K562 (cell line): ENCODE data around the gene IMP4. TPM values are rescaled to one million over a fixed set of nuclear protein-coding genes. Genes with fewer than 3 reads are reported as not detected.

Source experiments
- ATF1 ChIP-seq, 2 experiments: fragments of 450-650 bp in 1 of 2; IDR thresholded peaks; 2 replicates each; pipeline ENCODE4 v1.6.1; 2016; ENCODE audit warnings: missing compliant biosample characterization in 1 of 2, missing genetic modification characterization in 1 of 2
- FOXA3 ChIP-seq, 2 experiments: fragments of 450-650 bp in 1 of 2; sonication (generic) in 1 of 2; formaldehyde crosslinking; IDR thresholded peaks in 1 of 2; conservative IDR thresholded peaks in 1 of 2; 2 replicates each; pipeline versions ENCODE4 v1.4.0 to v1.8.0; 2020 to 2022; ENCODE audit warnings: mild to moderate bottlenecking in 2 of 2, missing genetic modification reagents in 1 of 2
- FOXM1 ChIP-seq, 2 experiments: fragments of 450-650 bp in 1 of 2; sonication (generic) in 1 of 2; formaldehyde crosslinking in 1 of 2; IDR thresholded peaks; 2 replicates each; pipeline versions ENCODE4 v1.6.1 to v1.9.0; 2017 to 2022; ENCODE audit warnings: low read depth in 2 of 2, mild to moderate bottlenecking in 2 of 2, missing genetic modification reagents in 1 of 2, moderate library complexity in 1 of 2
- RBFOX2 ChIP-seq: fragments of 200-400 bp; formaldehyde crosslinking; IDR thresholded peaks from 2 replicates; pipeline ENCODE4 v1.6.1; 2017; ENCODE audit warnings: low read depth, mild to moderate bottlenecking, low read length, moderate library complexity
- polyA plus RNA-seq, 8 experiments: library from polyadenylated mRNA; depleted of rRNA in 4 of 8; stranded (reverse) in 5 of 8; unstranded in 3 of 8; fragments of >200 nt; fragmentation: Nextera tagmentation in 2 of 8; fragmentation: Illumina TruSeq in 1 of 8; extraction: Ambion mirVana in 2 of 8; extraction: Trizol in 1 of 8; gene quantifications; 2 replicates each; pipeline versions ENCODE4 v1.2.1 to v1.2.3, GENCODE V29; 2011 to 2014; ENCODE audit warnings: inconsistent platforms in 1 of 8, missing spikeins in 1 of 8
- total RNA-seq, 7 experiments: library from RNA; depleted of rRNA in 6 of 7; stranded (reverse); fragments of >200 nt in 6 of 7; fragmentation: Illumina TruSeq in 2 of 7; extraction: Trizol in 2 of 7; gene quantifications; 2 replicates each; pipeline versions ENCODE4 v1.2.1 to v1.2.3, GENCODE V29; 2011 to 2021; ENCODE audit warnings: low replicate concordance in 1 of 7
- TF ChIP-seq, protein P1 (sequence below): fragments of 250-450 bp; sonication (Bioruptor Pico); IDR thresholded peaks from 2 replicates; pipeline ENCODE4 v1.8.0; 2022; ENCODE audit warnings: inconsistent platforms, mild to moderate bottlenecking, moderate library complexity, borderline replicate concordance
- TF ChIP-seq, protein P2 (sequence below), 2 experiments: fragments of 250-450 bp in 1 of 2; fragments of 450-650 bp in 1 of 2; sonication (Bioruptor Pico) in 1 of 2; IDR thresholded peaks; 2 replicates each; pipeline versions ENCODE4 v1.6.1 to v1.8.0; 2016 to 2021; ENCODE audit warnings: mild to moderate bottlenecking in 2 of 2, moderate library complexity in 2 of 2, missing compliant biosample characterization in 1 of 2, missing genetic modification characterization in 1 of 2
- TF ChIP-seq, protein P3 (sequence below): fragments of 200-600 bp; sonication (generic); IDR thresholded peaks from one replicate; pipeline ENCODE4 v1.6.1; 2012; ENCODE audit warnings: mild to moderate bottlenecking, low read depth, low read length, inconsistent platforms
- TF ChIP-seq, protein P4 (sequence below): fragments of 250-450 bp; sonication (Bioruptor Pico); IDR thresholded peaks from 2 replicates; pipeline ENCODE4 v1.4.0; 2020; ENCODE audit warnings: borderline replicate concordance

The IMP4 gene
- total and polyA plus RNA-seq, 9 of the 15 experiments (the other 6 are each of a cell fraction or from before 2014, with no cell fraction given) = 35.4 to 209 (median 100.0) TPM

DNA sequence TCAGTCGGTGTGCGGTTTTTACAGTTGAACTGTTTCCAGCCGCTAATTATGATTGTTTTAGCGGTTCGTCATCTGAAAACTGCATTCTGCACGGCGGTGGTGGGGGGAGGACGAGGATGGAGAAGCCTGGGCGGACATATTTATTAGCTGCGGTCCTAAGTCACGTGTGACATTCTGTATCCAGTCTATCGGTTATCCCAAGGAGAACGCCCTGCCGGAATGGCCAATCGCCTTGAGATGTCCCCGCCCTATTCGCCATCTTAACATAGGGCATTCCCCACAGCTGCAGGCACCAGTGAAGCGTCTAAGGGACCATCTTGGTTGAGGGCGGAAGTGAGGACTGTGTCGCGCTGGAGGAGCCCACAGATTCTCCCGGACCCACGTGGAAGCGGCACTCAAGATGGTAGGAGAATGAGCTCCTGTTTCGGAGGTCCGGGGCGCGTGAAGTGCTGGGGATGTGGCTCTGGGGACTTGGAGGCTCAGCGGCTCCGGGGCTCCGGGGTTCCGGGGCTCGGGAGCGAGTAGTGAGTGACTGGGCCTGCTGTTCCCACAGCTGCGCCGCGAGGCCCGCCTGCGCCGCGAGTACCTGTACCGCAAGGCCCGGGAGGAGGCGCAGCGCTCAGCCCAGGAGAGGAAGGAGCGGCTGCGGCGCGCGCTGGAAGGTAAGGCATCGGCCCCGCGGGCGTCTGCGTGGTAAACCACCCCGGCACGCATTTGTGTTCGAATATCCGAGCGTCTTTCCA lies at the start of gene IMP4 (continued):
- TF ChIP-seq FOXA3 (CRISPR knock-in tag; conservative IDR thresholded peaks at IDR 0.05 in 1 of 2, IDR thresholded peaks at IDR 0.05 in 1 of 2) = peak in 1 of 2 experiments; percentile 86; a peak in 2 of 4 replicates
- TF ChIP-seq FOXM1 (IDR thresholded peaks at IDR 0.05; ENCODE audit: low read depth) = no peak
- 0 out of 2 replicates have a peak, but pooled peaks have one; percentile 80 for TF ChIP-seq FOXM1 (CRISPR knock-in tag; IDR thresholded peaks at IDR 0.05; ENCODE audit: low read depth)
- peak; percentile 87 for TF ChIP-seq RBFOX2
- TF ChIP-seq, protein P1, sequence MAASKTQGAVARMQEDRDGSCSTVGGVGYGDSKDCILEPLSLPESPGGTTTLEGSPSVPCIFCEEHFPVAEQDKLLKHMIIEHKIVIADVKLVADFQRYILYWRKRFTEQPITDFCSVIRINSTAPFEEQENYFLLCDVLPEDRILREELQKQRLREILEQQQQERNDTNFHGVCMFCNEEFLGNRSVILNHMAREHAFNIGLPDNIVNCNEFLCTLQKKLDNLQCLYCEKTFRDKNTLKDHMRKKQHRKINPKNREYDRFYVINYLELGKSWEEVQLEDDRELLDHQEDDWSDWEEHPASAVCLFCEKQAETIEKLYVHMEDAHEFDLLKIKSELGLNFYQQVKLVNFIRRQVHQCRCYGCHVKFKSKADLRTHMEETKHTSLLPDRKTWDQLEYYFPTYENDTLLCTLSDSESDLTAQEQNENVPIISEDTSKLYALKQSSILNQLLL (CRISPR knock-in tag) = no peak
- no peak for TF ChIP-seq ATF1 (CRISPR knock-in tag; IDR thresholded peaks at IDR 0.05)
- peak; percentile 83 for TF ChIP-seq ATF1 (tag; IDR thresholded peaks at IDR 0.05)
- TF ChIP-seq, protein P2, sequence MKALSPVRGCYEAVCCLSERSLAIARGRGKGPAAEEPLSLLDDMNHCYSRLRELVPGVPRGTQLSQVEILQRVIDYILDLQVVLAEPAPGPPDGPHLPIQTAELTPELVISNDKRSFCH (CRISPR knock-in tag; IDR thresholded peaks at IDR 0.05) = no peak
- TF ChIP-seq, protein P2 (tag; IDR thresholded peaks at IDR 0.05) = peak; percentile 75
- TF ChIP-seq, protein P3, sequence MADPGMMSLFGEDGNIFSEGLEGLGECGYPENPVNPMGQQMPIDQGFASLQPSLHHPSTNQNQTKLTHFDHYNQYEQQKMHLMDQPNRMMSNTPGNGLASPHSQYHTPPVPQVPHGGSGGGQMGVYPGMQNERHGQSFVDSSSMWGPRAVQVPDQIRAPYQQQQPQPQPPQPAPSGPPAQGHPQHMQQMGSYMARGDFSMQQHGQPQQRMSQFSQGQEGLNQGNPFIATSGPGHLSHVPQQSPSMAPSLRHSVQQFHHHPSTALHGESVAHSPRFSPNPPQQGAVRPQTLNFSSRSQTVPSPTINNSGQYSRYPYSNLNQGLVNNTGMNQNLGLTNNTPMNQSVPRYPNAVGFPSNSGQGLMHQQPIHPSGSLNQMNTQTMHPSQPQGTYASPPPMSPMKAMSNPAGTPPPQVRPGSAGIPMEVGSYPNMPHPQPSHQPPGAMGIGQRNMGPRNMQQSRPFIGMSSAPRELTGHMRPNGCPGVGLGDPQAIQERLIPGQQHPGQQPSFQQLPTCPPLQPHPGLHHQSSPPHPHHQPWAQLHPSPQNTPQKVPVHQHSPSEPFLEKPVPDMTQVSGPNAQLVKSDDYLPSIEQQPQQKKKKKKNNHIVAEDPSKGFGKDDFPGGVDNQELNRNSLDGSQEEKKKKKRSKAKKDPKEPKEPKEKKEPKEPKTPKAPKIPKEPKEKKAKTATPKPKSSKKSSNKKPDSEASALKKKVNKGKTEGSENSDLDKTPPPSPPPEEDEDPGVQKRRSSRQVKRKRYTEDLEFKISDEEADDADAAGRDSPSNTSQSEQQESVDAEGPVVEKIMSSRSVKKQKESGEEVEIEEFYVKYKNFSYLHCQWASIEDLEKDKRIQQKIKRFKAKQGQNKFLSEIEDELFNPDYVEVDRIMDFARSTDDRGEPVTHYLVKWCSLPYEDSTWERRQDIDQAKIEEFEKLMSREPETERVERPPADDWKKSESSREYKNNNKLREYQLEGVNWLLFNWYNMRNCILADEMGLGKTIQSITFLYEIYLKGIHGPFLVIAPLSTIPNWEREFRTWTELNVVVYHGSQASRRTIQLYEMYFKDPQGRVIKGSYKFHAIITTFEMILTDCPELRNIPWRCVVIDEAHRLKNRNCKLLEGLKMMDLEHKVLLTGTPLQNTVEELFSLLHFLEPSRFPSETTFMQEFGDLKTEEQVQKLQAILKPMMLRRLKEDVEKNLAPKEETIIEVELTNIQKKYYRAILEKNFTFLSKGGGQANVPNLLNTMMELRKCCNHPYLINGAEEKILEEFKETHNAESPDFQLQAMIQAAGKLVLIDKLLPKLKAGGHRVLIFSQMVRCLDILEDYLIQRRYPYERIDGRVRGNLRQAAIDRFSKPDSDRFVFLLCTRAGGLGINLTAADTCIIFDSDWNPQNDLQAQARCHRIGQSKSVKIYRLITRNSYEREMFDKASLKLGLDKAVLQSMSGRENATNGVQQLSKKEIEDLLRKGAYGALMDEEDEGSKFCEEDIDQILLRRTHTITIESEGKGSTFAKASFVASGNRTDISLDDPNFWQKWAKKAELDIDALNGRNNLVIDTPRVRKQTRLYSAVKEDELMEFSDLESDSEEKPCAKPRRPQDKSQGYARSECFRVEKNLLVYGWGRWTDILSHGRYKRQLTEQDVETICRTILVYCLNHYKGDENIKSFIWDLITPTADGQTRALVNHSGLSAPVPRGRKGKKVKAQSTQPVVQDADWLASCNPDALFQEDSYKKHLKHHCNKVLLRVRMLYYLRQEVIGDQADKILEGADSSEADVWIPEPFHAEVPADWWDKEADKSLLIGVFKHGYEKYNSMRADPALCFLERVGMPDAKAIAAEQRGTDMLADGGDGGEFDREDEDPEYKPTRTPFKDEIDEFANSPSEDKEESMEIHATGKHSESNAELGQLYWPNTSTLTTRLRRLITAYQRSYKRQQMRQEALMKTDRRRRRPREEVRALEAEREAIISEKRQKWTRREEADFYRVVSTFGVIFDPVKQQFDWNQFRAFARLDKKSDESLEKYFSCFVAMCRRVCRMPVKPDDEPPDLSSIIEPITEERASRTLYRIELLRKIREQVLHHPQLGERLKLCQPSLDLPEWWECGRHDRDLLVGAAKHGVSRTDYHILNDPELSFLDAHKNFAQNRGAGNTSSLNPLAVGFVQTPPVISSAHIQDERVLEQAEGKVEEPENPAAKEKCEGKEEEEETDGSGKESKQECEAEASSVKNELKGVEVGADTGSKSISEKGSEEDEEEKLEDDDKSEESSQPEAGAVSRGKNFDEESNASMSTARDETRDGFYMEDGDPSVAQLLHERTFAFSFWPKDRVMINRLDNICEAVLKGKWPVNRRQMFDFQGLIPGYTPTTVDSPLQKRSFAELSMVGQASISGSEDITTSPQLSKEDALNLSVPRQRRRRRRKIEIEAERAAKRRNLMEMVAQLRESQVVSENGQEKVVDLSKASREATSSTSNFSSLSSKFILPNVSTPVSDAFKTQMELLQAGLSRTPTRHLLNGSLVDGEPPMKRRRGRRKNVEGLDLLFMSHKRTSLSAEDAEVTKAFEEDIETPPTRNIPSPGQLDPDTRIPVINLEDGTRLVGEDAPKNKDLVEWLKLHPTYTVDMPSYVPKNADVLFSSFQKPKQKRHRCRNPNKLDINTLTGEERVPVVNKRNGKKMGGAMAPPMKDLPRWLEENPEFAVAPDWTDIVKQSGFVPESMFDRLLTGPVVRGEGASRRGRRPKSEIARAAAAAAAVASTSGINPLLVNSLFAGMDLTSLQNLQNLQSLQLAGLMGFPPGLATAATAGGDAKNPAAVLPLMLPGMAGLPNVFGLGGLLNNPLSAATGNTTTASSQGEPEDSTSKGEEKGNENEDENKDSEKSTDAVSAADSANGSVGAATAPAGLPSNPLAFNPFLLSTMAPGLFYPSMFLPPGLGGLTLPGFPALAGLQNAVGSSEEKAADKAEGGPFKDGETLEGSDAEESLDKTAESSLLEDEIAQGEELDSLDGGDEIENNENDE = no peak
- TF ChIP-seq, protein P4, sequence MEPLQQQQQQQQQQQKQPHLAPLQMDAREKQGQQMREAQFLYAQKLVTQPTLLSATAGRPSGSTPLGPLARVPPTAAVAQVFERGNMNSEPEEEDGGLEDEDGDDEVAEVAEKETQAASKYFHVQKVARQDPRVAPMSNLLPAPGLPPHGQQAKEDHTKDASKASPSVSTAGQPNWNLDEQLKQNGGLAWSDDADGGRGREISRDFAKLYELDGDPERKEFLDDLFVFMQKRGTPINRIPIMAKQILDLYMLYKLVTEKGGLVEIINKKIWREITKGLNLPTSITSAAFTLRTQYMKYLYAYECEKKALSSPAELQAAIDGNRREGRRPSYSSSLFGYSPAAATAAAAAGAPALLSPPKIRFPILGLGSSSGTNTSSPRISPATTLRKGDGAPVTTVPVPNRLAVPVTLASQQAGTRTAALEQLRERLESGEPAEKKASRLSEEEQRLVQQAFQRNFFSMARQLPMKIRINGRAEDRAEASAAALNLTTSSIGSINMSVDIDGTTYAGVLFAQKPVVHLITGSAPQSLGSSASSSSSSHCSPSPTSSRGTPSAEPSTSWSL (CRISPR knock-in tag) = 0 out of 2 replicates have a peak, but pooled peaks have one; percentile 75
